HEK293T (cell line): ENCODE results near the gene JMJD1C.

Experiments used
- CTCF ChIA-PET: fragments of 350-600 bp; formaldehyde crosslinking; extraction: SDS; loops from one replicate; lab custom pipeline; 2021; ENCODE audit warnings: antibody characterized with exemption, inconsistent platforms; lab: Yijun Ruan, JAX
- POLR2A ChIA-PET: fragments of 350-600 bp; formaldehyde crosslinking; extraction: SDS; loops from one replicate; lab custom pipeline; 2020; ENCODE audit warnings: antibody characterized with exemption, inconsistent platforms; lab: Yijun Ruan, JAX
- DNase-seq: peaks from one replicate; pipeline ENCODE4 v3.0.0; 2012; ENCODE audit warnings: mixed read lengths; ENCODE audit errors: extremely low spot score
- ARNT ChIP-seq: fragments of 450-650 bp; IDR thresholded peaks from 2 replicates; pipeline ENCODE4 v1.6.1; 2017; ENCODE audit warnings: mild to moderate bottlenecking
- BHLHE40 ChIP-seq: fragments of 450-650 bp; IDR thresholded peaks from 2 replicates; pipeline ENCODE4 v1.6.1; 2016; ENCODE audit warnings: mild to moderate bottlenecking, moderate library complexity, borderline replicate concordance
- CTBP1 ChIP-seq: fragments of 450-650 bp; IDR thresholded peaks from 2 replicates; pipeline ENCODE4 v1.6.1; 2016; ENCODE audit warnings: borderline replicate concordance
- ELF4 ChIP-seq: fragments of 450-650 bp; IDR thresholded peaks from 2 replicates; pipeline ENCODE4 v1.6.1; 2017; ENCODE audit warnings: antibody characterized with exemption
- FOXA1 ChIP-seq: fragments of 450-650 bp; IDR thresholded peaks from 2 replicates; pipeline ENCODE4 v1.6.1; 2016; ENCODE audit warnings: mild to moderate bottlenecking
- FOXK2 ChIP-seq: fragments of 450-650 bp; IDR thresholded peaks from 2 replicates; pipeline ENCODE4 v1.6.1; 2016; ENCODE audit warnings: mild to moderate bottlenecking
- FOXM1 ChIP-seq: fragments of 450-650 bp; IDR thresholded peaks from 2 replicates; pipeline ENCODE4 v1.6.1; 2017; ENCODE audit warnings: mild to moderate bottlenecking, borderline replicate concordance
- HDGF ChIP-seq: fragments of 450-650 bp; IDR thresholded peaks from 2 replicates; pipeline ENCODE4 v1.6.1; 2017; ENCODE audit warnings: antibody characterized with exemption, borderline replicate concordance
- L3MBTL2 ChIP-seq: fragments of 450-650 bp; conservative IDR thresholded peaks from 2 replicates; pipeline ENCODE4 v1.6.1; 2016; ENCODE audit warnings: mild to moderate bottlenecking
- LEF1 ChIP-seq: fragments of 450-650 bp; IDR thresholded peaks from 2 replicates; pipeline ENCODE4 v1.6.1; 2017; ENCODE audit warnings: mild to moderate bottlenecking, borderline replicate concordance
- NFRKB ChIP-seq: fragments of 450-650 bp; IDR thresholded peaks from 2 replicates; pipeline ENCODE4 v1.6.1; 2016; ENCODE audit warnings: mild to moderate bottlenecking, moderate library complexity
- SP1 ChIP-seq: fragments of 450-650 bp; IDR thresholded peaks from 2 replicates; pipeline ENCODE4 v1.6.1; 2017
- SUZ12 ChIP-seq: fragments of 450-650 bp; IDR thresholded peaks from 2 replicates; pipeline ENCODE4 v1.6.1; 2016; ENCODE audit warnings: mild to moderate bottlenecking
- TARDBP ChIP-seq: fragments of 450-650 bp; IDR thresholded peaks from 2 replicates; pipeline ENCODE4 v1.6.1; 2016
- ZNF384 ChIP-seq: fragments of 450-650 bp; IDR thresholded peaks from 2 replicates; pipeline ENCODE4 v1.6.1; 2016
- TF ChIP-seq, protein P1 (sequence below): fragments of 450-650 bp; IDR thresholded peaks from 2 replicates; pipeline ENCODE4 v1.6.1; 2016

Gene JMJD1C

DNA sequence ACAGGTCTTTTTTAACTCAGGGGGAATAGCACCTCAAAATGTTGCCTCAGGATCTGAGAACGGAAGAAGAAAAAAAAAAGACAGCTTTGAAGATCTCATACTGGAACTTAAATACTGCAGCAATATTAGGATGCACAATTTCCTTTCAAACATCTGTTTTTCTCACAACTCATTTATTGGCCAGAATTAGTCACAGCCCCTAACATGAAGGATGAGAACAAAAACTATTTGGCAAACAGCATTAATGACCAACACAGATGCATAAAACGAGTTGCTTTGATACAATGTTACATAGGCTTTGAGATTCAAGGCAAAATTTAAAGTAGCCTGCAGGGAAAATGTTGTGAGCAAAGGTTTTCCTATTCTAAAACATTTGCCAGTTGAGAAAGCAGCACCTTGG lies 36.5 kb downstream of the JMJD1C start:
- CTCF ChIA-PET, result interaction anchor here (0.9 kb wide), 1 partner anchor 14 kb away, joined by 3 read pairs; no protein-coding TSS in a partner anchor
- no peak for TF ChIP-seq TARDBP
- no peak for TF ChIP-seq NFRKB
- no peak for TF ChIP-seq FOXA1
- no peak for TF ChIP-seq ARNT
- no peak for TF ChIP-seq FOXM1
- TF ChIP-seq, protein P1, sequence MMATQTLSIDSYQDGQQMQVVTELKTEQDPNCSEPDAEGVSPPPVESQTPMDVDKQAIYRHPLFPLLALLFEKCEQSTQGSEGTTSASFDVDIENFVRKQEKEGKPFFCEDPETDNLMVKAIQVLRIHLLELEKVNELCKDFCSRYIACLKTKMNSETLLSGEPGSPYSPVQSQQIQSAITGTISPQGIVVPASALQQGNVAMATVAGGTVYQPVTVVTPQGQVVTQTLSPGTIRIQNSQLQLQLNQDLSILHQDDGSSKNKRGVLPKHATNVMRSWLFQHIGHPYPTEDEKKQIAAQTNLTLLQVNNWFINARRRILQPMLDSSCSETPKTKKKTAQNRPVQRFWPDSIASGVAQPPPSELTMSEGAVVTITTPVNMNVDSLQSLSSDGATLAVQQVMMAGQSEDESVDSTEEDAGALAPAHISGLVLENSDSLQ, result no peak
- TF ChIP-seq CTBP1, result no peak
- TF ChIP-seq L3MBTL2, result no peak
- no peak for TF ChIP-seq LEF1
- no peak for TF ChIP-seq SP1
- TF ChIP-seq BHLHE40, result no peak
- TF ChIP-seq ELF4, result no peak
- no peak for TF ChIP-seq FOXK2
- no peak for TF ChIP-seq SUZ12
- no peak for TF ChIP-seq ZNF384
- no peak for TF ChIP-seq HDGF
- POLR2A ChIA-PET, result no interaction called here

DNA sequence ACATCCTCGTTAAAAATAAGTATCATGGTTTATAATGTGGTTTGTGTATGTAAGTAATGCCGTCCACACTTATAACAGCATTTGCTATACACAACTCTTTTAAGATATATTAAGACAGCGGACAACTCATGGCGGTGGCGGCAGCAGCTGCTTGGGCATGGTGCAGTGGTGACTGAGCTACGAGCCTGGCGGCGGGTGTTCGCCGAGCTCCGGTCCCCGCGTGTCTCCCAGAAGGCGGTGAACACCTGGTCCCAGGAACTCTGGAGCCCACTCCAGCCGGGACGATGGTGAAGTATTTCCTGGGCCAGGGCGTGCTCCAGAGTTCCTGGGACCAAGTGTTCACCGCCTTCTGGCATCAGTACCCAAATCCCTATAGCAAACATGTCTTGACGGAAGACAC lies 38.8 kb downstream of the JMJD1C start:
- CTCF ChIA-PET, result no interaction called here
- TF ChIP-seq ELF4 (no peak), SUZ12 (no peak)
- POLR2A ChIA-PET, result no interaction called here
- DNase-seq, result no peak

More for the DNA sequence above, 36.5 kb downstream of the JMJD1C start:
- no peak for DNase-seq

DNA sequence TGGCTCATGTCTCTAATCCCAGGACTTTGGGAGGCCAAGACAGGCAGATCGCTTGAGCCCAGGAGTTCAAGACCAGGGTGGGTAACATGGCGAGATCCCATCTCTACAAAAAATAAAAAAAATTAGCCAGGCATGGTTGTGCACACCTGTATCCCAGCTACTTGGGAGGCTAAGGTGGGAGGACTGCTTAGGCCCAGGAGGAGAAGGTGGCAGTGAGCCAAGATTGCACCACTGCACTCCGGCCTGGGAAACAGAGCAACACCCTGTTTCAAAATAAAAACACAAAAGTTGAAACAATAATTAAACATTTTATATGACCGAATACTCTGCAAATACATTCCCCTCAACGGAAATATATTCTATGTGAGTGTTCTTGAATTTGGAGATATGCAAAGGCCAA lies 40.3 kb downstream of the JMJD1C start:
- ChIA-PET POLR2A (no interaction called here), CTCF (no interaction called here)
- TF ChIP-seq LEF1 (no peak), FOXM1 (no peak), FOXK2 (no peak), SUZ12 (no peak), ELF4 (no peak), SP1 (no peak), HDGF (no peak), ARNT (no peak), BHLHE40 (no peak)
- no peak for DNase-seq

GRCh38 chr10:63424576-63424975 lies 41.2 kb downstream of the JMJD1C start:
- TF ChIP-seq FOXK2, result no peak
- no peak for TF ChIP-seq FOXA1
- TF ChIP-seq ZNF384, result no peak
- TF ChIP-seq HDGF, result no peak
- TF ChIP-seq, protein P1, result no peak
- no peak for TF ChIP-seq BHLHE40
- no peak for TF ChIP-seq SUZ12
- TF ChIP-seq CTBP1, result no peak
- TF ChIP-seq L3MBTL2, result no peak
- no peak for DNase-seq
- CTCF ChIA-PET, result no interaction called here
- POLR2A ChIA-PET, result no interaction called here

GRCh38 chr10:63423494-63423893 lies 42.3 kb downstream of the JMJD1C start:
- TF ChIP-seq FOXK2 (no peak), SUZ12 (no peak)
- no peak for DNase-seq
- ChIA-PET CTCF (no interaction called here), POLR2A (no interaction called here)

DNA sequence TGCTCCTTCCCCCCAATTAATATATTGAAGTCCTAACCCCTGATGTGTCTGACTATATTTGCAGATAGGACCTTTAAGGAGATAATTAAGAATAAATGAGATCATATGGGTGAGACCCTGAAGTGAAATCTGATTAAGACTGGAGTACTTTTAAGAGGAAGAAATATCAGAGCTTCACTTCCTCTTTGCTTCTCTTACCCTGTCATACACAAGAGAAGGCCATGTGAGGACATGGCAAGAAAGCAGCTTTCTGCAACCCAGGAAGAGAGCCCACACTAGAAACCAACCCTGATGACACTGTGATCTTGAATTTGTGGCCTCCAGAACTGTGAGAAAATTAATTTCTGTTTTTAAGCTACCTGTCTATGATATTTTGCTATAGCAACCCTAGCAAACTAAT lies 44.2 kb downstream of the JMJD1C start:
- CTCF ChIA-PET, result interaction anchor here (0.6 kb wide), 1 partner anchor 12 kb away, joined by 8 read pairs; no protein-coding TSS in a partner anchor
- POLR2A ChIA-PET, result no interaction called here
- no peak for DNase-seq
- TF ChIP-seq ELF4 (no peak), TARDBP (no peak), SUZ12 (no peak), FOXK2 (no peak), NFRKB (no peak), ARNT (no peak), FOXA1 (no peak)

- DNase-seq, result no peak
- ChIA-PET CTCF (interaction anchor here (1.0 kb wide), 1 partner anchor 13 kb away, joined by 3 read pairs; no protein-coding TSS in a partner anchor), POLR2A (no interaction called here)
- no peak for TF ChIP-seq SP1
- no peak for TF ChIP-seq ELF4
- no peak for TF ChIP-seq FOXA1
- TF ChIP-seq, protein P1, result no peak
- no peak for TF ChIP-seq TARDBP
Observed at GRCh38 chr10:63416376-63416775, 49.4 kb downstream of the JMJD1C start.
